ENCODE results near the gene RPL37A. TPM values are rescaled to one million over a fixed set of nuclear protein-coding genes. Genes with fewer than 3 reads are reported as not detected.

The RPL37A gene
- total RNA-seq, 4 donors from 2014 or later, result 1,064 to 1,421 (median 1,319) TPM

- no peak for ATAC-seq (ENCODE audit: low FRiP score)
- DNase-seq (ENCODE audit: low spot score), result no peak
- TF ChIP-seq, protein P1, sequence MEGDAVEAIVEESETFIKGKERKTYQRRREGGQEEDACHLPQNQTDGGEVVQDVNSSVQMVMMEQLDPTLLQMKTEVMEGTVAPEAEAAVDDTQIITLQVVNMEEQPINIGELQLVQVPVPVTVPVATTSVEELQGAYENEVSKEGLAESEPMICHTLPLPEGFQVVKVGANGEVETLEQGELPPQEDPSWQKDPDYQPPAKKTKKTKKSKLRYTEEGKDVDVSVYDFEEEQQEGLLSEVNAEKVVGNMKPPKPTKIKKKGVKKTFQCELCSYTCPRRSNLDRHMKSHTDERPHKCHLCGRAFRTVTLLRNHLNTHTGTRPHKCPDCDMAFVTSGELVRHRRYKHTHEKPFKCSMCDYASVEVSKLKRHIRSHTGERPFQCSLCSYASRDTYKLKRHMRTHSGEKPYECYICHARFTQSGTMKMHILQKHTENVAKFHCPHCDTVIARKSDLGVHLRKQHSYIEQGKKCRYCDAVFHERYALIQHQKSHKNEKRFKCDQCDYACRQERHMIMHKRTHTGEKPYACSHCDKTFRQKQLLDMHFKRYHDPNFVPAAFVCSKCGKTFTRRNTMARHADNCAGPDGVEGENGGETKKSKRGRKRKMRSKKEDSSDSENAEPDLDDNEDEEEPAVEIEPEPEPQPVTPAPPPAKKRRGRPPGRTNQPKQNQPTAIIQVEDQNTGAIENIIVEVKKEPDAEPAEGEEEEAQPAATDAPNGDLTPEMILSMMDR (IDR thresholded peaks at IDR 0.05), result no peak
Measured at GRCh38 chr2:216545359-216545758, 46.7 kb downstream of the RPL37A start.

DNA sequence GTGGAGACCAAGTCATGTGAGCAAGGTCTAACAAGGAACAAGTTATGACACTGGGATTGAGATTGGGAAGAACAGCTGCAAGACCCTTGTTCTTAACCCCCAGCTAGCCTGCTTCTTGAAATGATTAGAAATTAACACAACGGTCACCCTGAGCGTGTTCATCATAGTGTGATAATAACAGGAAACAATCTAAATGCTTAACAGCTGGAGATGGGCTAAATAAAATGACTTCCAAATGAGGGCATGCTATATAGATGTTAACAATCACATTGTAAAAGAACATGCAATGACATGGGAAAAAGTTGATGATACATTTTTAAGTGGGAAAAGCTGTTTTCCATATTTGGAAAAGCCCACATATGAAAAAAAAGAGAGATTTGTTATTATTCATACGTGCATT, 47.6 kb downstream of the RPL37A start:
- TF ChIP-seq, protein P1 (IDR thresholded peaks at IDR 0.05), result no peak
- no peak for ATAC-seq (ENCODE audit: low FRiP score)
- DNase-seq (ENCODE audit: low spot score), result no peak

- TF ChIP-seq, protein P1 (IDR thresholded peaks at IDR 0.05), result no peak
- DNase-seq (ENCODE audit: low spot score) (no peak), ATAC-seq (ENCODE audit: low FRiP score) (no peak)
Measured at GRCh38 chr2:216546641-216547403, 48.2 kb downstream of the RPL37A start.

DNA sequence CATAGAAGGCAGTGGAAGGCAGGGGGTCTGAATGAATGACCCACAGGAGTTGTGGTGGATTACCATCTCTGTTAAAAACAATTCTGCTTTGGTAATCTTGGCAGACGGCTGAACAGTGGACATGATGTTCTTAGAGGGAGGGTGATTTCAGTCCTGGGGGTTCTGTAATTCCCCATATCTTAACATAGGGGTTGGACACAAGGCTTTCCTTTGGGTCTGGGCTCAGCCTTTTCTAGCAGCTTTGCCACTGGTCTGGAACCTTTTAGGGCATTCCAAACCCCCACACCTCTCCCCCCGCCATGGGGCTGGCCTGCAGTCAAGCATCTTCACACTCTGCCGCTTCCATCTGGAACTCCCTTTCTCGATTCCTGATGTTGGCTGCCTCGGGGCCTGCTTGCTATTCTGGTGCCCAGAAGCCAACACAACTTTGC, 50.3 kb downstream of the RPL37A start:
- ATAC-seq (ENCODE audit: low FRiP score) (no peak), DNase-seq (ENCODE audit: low spot score) (no peak)
- TF ChIP-seq, protein P1 (IDR thresholded peaks at IDR 0.05), result no peak

- TF ChIP-seq, protein P1 (IDR thresholded peaks at IDR 0.05), result no peak
- DNase-seq (ENCODE audit: low spot score) (no peak), ATAC-seq (ENCODE audit: low FRiP score) (peak; percentile 39)
Measured at GRCh38 chr2:216549926-216550690, 51.5 kb downstream of the RPL37A start.

- TF ChIP-seq, protein P1 (IDR thresholded peaks at IDR 0.05), result no peak
- DNase-seq (ENCODE audit: low spot score) (no peak), ATAC-seq (ENCODE audit: low FRiP score) (no peak)
Measured at GRCh38 chr2:216551234-216552068, 52.8 kb downstream of the RPL37A start.

All from omental fat pad (tissue), 4 donors.